PC-9 (cell line): ENCODE measurements around the gene MCUR1.

Source experiments
- EZH2 ChIP-seq: fragments of 200-600 bp; sonication (generic); IDR thresholded peaks from 2 replicates; pipeline ENCODE4 v1.8.0; 2017; ENCODE audit warnings: antibody characterized with exemption, low read depth
- TF ChIP-seq, protein P1 (sequence below): fragments of 200-600 bp; sonication (generic); conservative IDR thresholded peaks from 2 replicates; pipeline ENCODE4 v1.6.1; 2017; ENCODE audit warnings: mixed run types, antibody characterized with exemption, mild to moderate bottlenecking, moderate library complexity

DNA sequence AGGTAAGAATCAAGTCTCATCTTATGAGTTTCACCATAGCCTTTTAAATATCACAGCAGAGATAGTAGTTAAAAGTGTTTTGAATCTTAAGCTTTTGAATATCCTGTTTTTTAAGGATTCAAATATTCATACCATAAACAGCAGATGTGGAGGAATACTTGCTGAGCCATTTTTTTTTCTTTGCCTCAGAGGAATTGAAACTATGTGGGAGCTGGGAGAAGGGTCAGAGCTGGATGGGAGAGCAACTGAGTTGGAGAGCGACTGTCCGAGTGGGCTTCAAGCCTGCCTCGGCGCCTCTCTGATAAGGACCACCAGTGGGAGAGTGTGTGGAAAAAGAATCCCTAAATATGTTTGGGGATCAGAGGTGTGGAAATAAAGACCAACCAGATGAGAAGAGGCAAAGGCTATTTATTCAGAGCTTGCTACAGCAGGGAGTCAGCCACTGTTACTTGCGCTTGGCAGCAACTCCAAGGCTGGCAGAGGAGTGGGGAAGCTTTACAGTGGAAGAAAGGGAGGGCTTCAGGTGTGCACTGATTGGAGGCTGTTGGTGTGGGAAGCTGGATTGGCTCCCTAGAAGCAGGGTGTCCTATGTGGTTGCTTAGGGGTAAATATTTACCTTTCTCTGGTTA is 34.3 kb upstream of the MCUR1 start:
- TF ChIP-seq, protein P1, sequence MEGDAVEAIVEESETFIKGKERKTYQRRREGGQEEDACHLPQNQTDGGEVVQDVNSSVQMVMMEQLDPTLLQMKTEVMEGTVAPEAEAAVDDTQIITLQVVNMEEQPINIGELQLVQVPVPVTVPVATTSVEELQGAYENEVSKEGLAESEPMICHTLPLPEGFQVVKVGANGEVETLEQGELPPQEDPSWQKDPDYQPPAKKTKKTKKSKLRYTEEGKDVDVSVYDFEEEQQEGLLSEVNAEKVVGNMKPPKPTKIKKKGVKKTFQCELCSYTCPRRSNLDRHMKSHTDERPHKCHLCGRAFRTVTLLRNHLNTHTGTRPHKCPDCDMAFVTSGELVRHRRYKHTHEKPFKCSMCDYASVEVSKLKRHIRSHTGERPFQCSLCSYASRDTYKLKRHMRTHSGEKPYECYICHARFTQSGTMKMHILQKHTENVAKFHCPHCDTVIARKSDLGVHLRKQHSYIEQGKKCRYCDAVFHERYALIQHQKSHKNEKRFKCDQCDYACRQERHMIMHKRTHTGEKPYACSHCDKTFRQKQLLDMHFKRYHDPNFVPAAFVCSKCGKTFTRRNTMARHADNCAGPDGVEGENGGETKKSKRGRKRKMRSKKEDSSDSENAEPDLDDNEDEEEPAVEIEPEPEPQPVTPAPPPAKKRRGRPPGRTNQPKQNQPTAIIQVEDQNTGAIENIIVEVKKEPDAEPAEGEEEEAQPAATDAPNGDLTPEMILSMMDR: no peak
- TF ChIP-seq EZH2: no peak
